ENCODE data around the gene NCKAP5. TPM values are rescaled to one million over a fixed set of nuclear protein-coding genes. Genes with fewer than 3 reads are reported as not detected.

The NCKAP5 gene
- total and polyA plus RNA-seq, 7 experiments from 2014 or later = 0.12 TPM; not detected in 6

GRCh38 chr2:133171393-133172004 is 396.8 kb downstream of the NCKAP5 start:
- ChIA-PET POLR2A (no interaction called here), CTCF (no interaction called here)
- no peaks in the 10 kb centered on the region for H3K27me3 ChIP-seq (ENCODE audit: control insufficient read depth in 2 of 2, insufficient read depth in 2 of 2, low read length in 2 of 2)
- H3K4me1 ChIP-seq (ENCODE audit: control insufficient read depth in 2 of 2, insufficient read depth in 2 of 2, low read length in 2 of 2) = no peaks in the 10 kb centered on the region
- H3K27me3 Mint-ChIP-seq = peaks cover 0 to 6% (median 0%) of the 10 kb centered on the region in 5 donors
- ATAC-seq (no peak), DNase-seq (peak in 1 of 9 donors; percentile 4)
- peaks cover 0 to 16% (median 0%) of the 10 kb centered on the region in 11 donors for H3K9me3 Mint-ChIP-seq
- H3K4me3 Mint-ChIP-seq = no peak overlapping the region
- no peaks in the 10 kb centered on the region for H3K36me3 Mint-ChIP-seq
- H3K27ac ChIP-seq (ENCODE audit: low read depth, low read length) = no peak overlapping the region
- intact Hi-C loops (cut with micrococcal nuclease) = loop anchor here in 1 of 2 donors (1.0 kb wide), 2 partner anchors 624 to 903 kb away; no protein-coding TSS in a partner anchor
- no peaks in the 10 kb centered on the region for H3K36me3 ChIP-seq (ENCODE audit: control insufficient read depth in 2 of 3, insufficient read depth in 3 of 3, low read length in 3 of 3)
- H3K9me3 ChIP-seq (ENCODE audit: control insufficient read depth in 2 of 3, low read length in 3 of 3) = no peaks in the 10 kb centered on the region
- no peak overlapping the region for H3K4me3 ChIP-seq (ENCODE audit: low read length)
- H3K27ac Mint-ChIP-seq = no peak overlapping the region
- no peaks in the 10 kb centered on the region for H3K4me1 Mint-ChIP-seq

GRCh38 chr2:133169274-133169912 is 398.9 kb downstream of the NCKAP5 start:
- no peaks in the 10 kb centered on the region for H3K4me1 Mint-ChIP-seq
- no peaks in the 10 kb centered on the region for H3K36me3 ChIP-seq (ENCODE audit: control insufficient read depth in 2 of 3, insufficient read depth in 3 of 3, low read length in 3 of 3)
- no peak overlapping the region for H3K4me3 Mint-ChIP-seq
- no peak overlapping the region for H3K27ac ChIP-seq (ENCODE audit: low read depth, low read length)
- peaks cover 0 to 14% (median 0%) of the 10 kb centered on the region in 11 donors for H3K9me3 Mint-ChIP-seq
- DNase-seq = no peak
- H3K27ac Mint-ChIP-seq = no peak overlapping the region
- no peaks in the 10 kb centered on the region for H3K9me3 ChIP-seq (ENCODE audit: control insufficient read depth in 2 of 3, low read length in 3 of 3)
- H3K4me3 ChIP-seq (ENCODE audit: low read length) = no peak overlapping the region
- ChIA-PET POLR2A (no interaction called here), CTCF (no interaction called here)
- no peaks in the 10 kb centered on the region for H3K27me3 ChIP-seq (ENCODE audit: control insufficient read depth in 2 of 2, insufficient read depth in 2 of 2, low read length in 2 of 2)
- H3K27me3 Mint-ChIP-seq = peaks cover 0 to 6% (median 0%) of the 10 kb centered on the region in 5 donors
- H3K36me3 Mint-ChIP-seq = no peaks in the 10 kb centered on the region
- no peaks in the 10 kb centered on the region for H3K4me1 ChIP-seq (ENCODE audit: control insufficient read depth in 2 of 2, insufficient read depth in 2 of 2, low read length in 2 of 2)
- no peak for ATAC-seq
- intact Hi-C loops (cut with micrococcal nuclease) = no loop called here

- DNase-seq (no peak), ATAC-seq (no peak)
- Histone ChIP-seq H3K27ac (ENCODE audit: low read depth, low read length) (no peak overlapping the region), H3K4me3 (ENCODE audit: low read length) (no peak overlapping the region), H3K9me3 (ENCODE audit: control insufficient read depth in 2 of 3, low read length in 3 of 3) (no peaks in the 10 kb centered on the region), H3K36me3 (ENCODE audit: control insufficient read depth in 2 of 3, insufficient read depth in 3 of 3, low read length in 3 of 3) (no peaks in the 10 kb centered on the region), H3K4me1 (ENCODE audit: control insufficient read depth in 2 of 2, insufficient read depth in 2 of 2, low read length in 2 of 2) (no peaks in the 10 kb centered on the region), H3K27me3 (ENCODE audit: control insufficient read depth in 2 of 2, insufficient read depth in 2 of 2, low read length in 2 of 2) (no peaks in the 10 kb centered on the region)
- Mint-ChIP-seq H3K9me3 (peaks cover 0 to 14% (median 0%) of the 10 kb centered on the region in 11 donors), H3K4me3 (no peak overlapping the region), H3K36me3 (no peaks in the 10 kb centered on the region), H3K27me3 (peaks cover 0 to 6% (median 0%) of the 10 kb centered on the region in 5 donors), H3K27ac (no peak overlapping the region), H3K4me1 (no peaks in the 10 kb centered on the region)
- intact Hi-C loops (cut with micrococcal nuclease) = no loop called here
- ChIA-PET CTCF (no interaction called here), POLR2A (no interaction called here)
Observed at GRCh38 chr2:133167990-133168389, 400.3 kb downstream of the NCKAP5 start.

GRCh38 chr2:133167223-133167622 is 401.0 kb downstream of the NCKAP5 start:
- ChIA-PET POLR2A (no interaction called here), CTCF (no interaction called here)
- no peaks in the 10 kb centered on the region for H3K9me3 ChIP-seq (ENCODE audit: control insufficient read depth in 2 of 3, low read length in 3 of 3)
- no peaks in the 10 kb centered on the region for H3K36me3 ChIP-seq (ENCODE audit: control insufficient read depth in 2 of 3, insufficient read depth in 3 of 3, low read length in 3 of 3)
- no peak overlapping the region for H3K27ac ChIP-seq (ENCODE audit: low read depth, low read length)
- no peak for ATAC-seq
- no peak for DNase-seq
- no peaks in the 10 kb centered on the region for H3K4me1 ChIP-seq (ENCODE audit: control insufficient read depth in 2 of 2, insufficient read depth in 2 of 2, low read length in 2 of 2)
- Mint-ChIP-seq H3K4me1 (no peaks in the 10 kb centered on the region), H3K27me3 (peaks cover 0 to 6% (median 0%) of the 10 kb centered on the region in 5 donors), H3K9me3 (peaks cover 0 to 14% (median 0%) of the 10 kb centered on the region in 11 donors), H3K36me3 (no peaks in the 10 kb centered on the region), H3K27ac (no peak overlapping the region), H3K4me3 (no peak overlapping the region)
- no peaks in the 10 kb centered on the region for H3K27me3 ChIP-seq (ENCODE audit: control insufficient read depth in 2 of 2, insufficient read depth in 2 of 2, low read length in 2 of 2)
- intact Hi-C loops (cut with micrococcal nuclease) = no loop called here
- no peak overlapping the region for H3K4me3 ChIP-seq (ENCODE audit: low read length)

- DNase-seq = no peak
- Histone ChIP-seq H3K4me3 (ENCODE audit: low read length) (no peak overlapping the region), H3K27me3 (ENCODE audit: control insufficient read depth in 2 of 2, insufficient read depth in 2 of 2, low read length in 2 of 2) (no peaks in the 10 kb centered on the region), H3K9me3 (ENCODE audit: control insufficient read depth in 2 of 3, low read length in 3 of 3) (no peaks in the 10 kb centered on the region), H3K27ac (ENCODE audit: low read depth, low read length) (no peak overlapping the region), H3K4me1 (ENCODE audit: control insufficient read depth in 2 of 2, insufficient read depth in 2 of 2, low read length in 2 of 2) (no peaks in the 10 kb centered on the region), H3K36me3 (ENCODE audit: control insufficient read depth in 2 of 3, insufficient read depth in 3 of 3, low read length in 3 of 3) (no peaks in the 10 kb centered on the region)
- ChIA-PET CTCF (no interaction called here), POLR2A (no interaction called here)
- Mint-ChIP-seq H3K4me1 (no peaks in the 10 kb centered on the region), H3K9me3 (peaks cover 0 to 11% (median 0%) of the 10 kb centered on the region in 11 donors), H3K27me3 (peaks cover 0 to 6% (median 0%) of the 10 kb centered on the region in 5 donors), H3K4me3 (no peak overlapping the region), H3K27ac (no peak overlapping the region), H3K36me3 (no peaks in the 10 kb centered on the region)
- intact Hi-C loops (cut with micrococcal nuclease) = no loop called here
- ATAC-seq = no peak
Observed at GRCh38 chr2:133166031-133166430, 402.2 kb downstream of the NCKAP5 start.

- H3K27me3 ChIP-seq (ENCODE audit: control insufficient read depth in 2 of 2, insufficient read depth in 2 of 2, low read length in 2 of 2) = no peaks in the 10 kb centered on the region
- H3K9me3 Mint-ChIP-seq = peaks cover 0 to 2% (median 0%) of the 10 kb centered on the region in 11 donors
- no peaks in the 10 kb centered on the region for H3K4me1 Mint-ChIP-seq
- CTCF ChIA-PET = no interaction called here
- no peak overlapping the region for H3K27ac Mint-ChIP-seq
- intact Hi-C loops (cut with micrococcal nuclease) = no loop called here
- no peak overlapping the region for H3K27ac ChIP-seq (ENCODE audit: low read depth, low read length)
- no peaks in the 10 kb centered on the region for H3K36me3 ChIP-seq (ENCODE audit: control insufficient read depth in 2 of 3, insufficient read depth in 3 of 3, low read length in 3 of 3)
- no peak overlapping the region for H3K4me3 Mint-ChIP-seq
- DNase-seq (no peak), ATAC-seq (no peak)
- H3K4me3 ChIP-seq (ENCODE audit: low read length) = no peak overlapping the region
- H3K27me3 Mint-ChIP-seq = no peaks in the 10 kb centered on the region
- no peaks in the 10 kb centered on the region for H3K36me3 Mint-ChIP-seq
- H3K4me1 ChIP-seq (ENCODE audit: control insufficient read depth in 2 of 2, insufficient read depth in 2 of 2, low read length in 2 of 2) = no peaks in the 10 kb centered on the region
- no peaks in the 10 kb centered on the region for H3K9me3 ChIP-seq (ENCODE audit: control insufficient read depth in 2 of 3, low read length in 3 of 3)
- POLR2A ChIA-PET = no interaction called here
Observed at GRCh38 chr2:133163111-133163510, 405.2 kb downstream of the NCKAP5 start.

GRCh38 chr2:133158442-133158841 is 409.8 kb downstream of the NCKAP5 start:
- Mint-ChIP-seq H3K27ac (no peak overlapping the region), H3K36me3 (peaks cover 0 to 5% (median 0%) of the 10 kb centered on the region in 5 donors), H3K9me3 (peaks cover 0 to 10% (median 0%) of the 10 kb centered on the region in 11 donors), H3K4me3 (no peak overlapping the region), H3K4me1 (no peaks in the 10 kb centered on the region), H3K27me3 (no peaks in the 10 kb centered on the region)
- no peaks in the 10 kb centered on the region for H3K36me3 ChIP-seq (ENCODE audit: control insufficient read depth in 2 of 3, insufficient read depth in 3 of 3, low read length in 3 of 3)
- no peak overlapping the region for H3K27ac ChIP-seq (ENCODE audit: low read depth, low read length)
- CTCF ChIA-PET = no interaction called here
- POLR2A ChIA-PET = no interaction called here
- DNase-seq = no peak
- ATAC-seq = no peak
- intact Hi-C loops (cut with micrococcal nuclease) = no loop called here
- no peaks in the 10 kb centered on the region for H3K27me3 ChIP-seq (ENCODE audit: control insufficient read depth in 2 of 2, insufficient read depth in 2 of 2, low read length in 2 of 2)
- no peak overlapping the region for H3K4me3 ChIP-seq (ENCODE audit: low read length)
- H3K4me1 ChIP-seq (ENCODE audit: control insufficient read depth in 2 of 2, insufficient read depth in 2 of 2, low read length in 2 of 2) = no peaks in the 10 kb centered on the region
- no peaks in the 10 kb centered on the region for H3K9me3 ChIP-seq (ENCODE audit: control insufficient read depth in 2 of 3, low read length in 3 of 3)

Data from naive thymus-derived CD4-positive, alpha-beta T cell (primary cell).